Right lobe of liver (tissue), 4 donors: ENCODE measurements around the gene SLC6A11.

Experiments
- POLR2A ChIP-seq: fragments of 450-650 bp; IDR thresholded peaks from one replicate; pipeline ENCODE4 v1.6.1; 2017; ENCODE audit warnings: antibody characterized with exemption, mild to moderate bottlenecking
- TF ChIP-seq, protein P1 (sequence below), 4 donors: fragments of 200-600 bp in 3 of 4; fragments of 450-650 bp in 1 of 4; IDR thresholded peaks; one replicate each; pipeline versions ENCODE4 v1.5.1 to v1.8.0; 2016 to 2022; ENCODE audit warnings: antibody characterized with exemption in 4 of 4, mild to moderate bottlenecking in 2 of 4
- donor health status: DM: no; HTN: no; CAD: no.
- donor health status: DM: no; HTN: no; CAD: no.
- donor health status: DM: no; HTN: yes; CAD: no.

DNA sequence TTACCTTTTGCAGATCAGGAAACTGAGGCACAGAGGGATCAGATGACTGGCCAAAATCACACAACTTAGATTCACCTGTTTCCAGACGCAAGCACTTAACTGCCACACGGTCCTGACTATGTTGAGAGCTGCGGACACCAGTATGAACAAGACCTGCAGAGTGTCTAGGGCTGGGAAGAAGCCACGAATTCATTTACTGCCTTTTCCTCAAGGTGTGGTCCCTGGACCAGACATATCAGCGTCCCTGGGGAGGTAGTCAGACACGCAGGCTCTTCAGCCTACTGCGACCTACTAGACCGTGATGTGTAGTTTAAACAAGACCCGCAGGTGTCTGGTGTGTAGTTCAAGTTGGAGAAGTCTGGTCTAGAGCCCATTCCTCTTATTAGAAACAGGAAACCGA, 541 bp upstream of the SLC6A11 start:
- TF ChIP-seq, protein P1, sequence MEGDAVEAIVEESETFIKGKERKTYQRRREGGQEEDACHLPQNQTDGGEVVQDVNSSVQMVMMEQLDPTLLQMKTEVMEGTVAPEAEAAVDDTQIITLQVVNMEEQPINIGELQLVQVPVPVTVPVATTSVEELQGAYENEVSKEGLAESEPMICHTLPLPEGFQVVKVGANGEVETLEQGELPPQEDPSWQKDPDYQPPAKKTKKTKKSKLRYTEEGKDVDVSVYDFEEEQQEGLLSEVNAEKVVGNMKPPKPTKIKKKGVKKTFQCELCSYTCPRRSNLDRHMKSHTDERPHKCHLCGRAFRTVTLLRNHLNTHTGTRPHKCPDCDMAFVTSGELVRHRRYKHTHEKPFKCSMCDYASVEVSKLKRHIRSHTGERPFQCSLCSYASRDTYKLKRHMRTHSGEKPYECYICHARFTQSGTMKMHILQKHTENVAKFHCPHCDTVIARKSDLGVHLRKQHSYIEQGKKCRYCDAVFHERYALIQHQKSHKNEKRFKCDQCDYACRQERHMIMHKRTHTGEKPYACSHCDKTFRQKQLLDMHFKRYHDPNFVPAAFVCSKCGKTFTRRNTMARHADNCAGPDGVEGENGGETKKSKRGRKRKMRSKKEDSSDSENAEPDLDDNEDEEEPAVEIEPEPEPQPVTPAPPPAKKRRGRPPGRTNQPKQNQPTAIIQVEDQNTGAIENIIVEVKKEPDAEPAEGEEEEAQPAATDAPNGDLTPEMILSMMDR (IDR thresholded peaks at IDR 0.05), result no peak
- TF ChIP-seq POLR2A, result no peak
